GM10847 (cell line): ENCODE measurements around the gene RNASE2.

Experiments
- POLR2A ChIP-seq: IDR thresholded peaks from 2 replicates; pipeline ENCODE4 v1.6.1; 2011; ENCODE audit not compliant: insufficient read length; ENCODE audit errors: extremely low read depth

Gene RNASE2

GRCh38 chr14:20986811-20987210 lies 31.5 kb downstream of the RNASE2 start:
- TF ChIP-seq POLR2A: no peak

GRCh38 chr14:20988717-20989470 lies 33.6 kb downstream of the RNASE2 start:
- no peak for TF ChIP-seq POLR2A

- TF ChIP-seq POLR2A: no peak
Measured at GRCh38 chr14:20989471-20989786, 34.1 kb downstream of the RNASE2 start.

- peak; percentile 74 for TF ChIP-seq POLR2A
Measured at GRCh38 chr14:20989787-20990600, 34.7 kb downstream of the RNASE2 start, which contains the start of gene METTL17. Gene METTL17, plus strand, starts transcription at chr14:20989980. Its CDS starts 23 bp downstream, at chr14:20990003.

- no peak for TF ChIP-seq POLR2A
Measured at GRCh38 chr14:20996521-20996920, 41.2 kb downstream of the RNASE2 start.

GRCh38 chr14:20997115-20997514 lies 41.8 kb downstream of the RNASE2 start:
- no peak for TF ChIP-seq POLR2A

- TF ChIP-seq POLR2A: no peak
Measured at GRCh38 chr14:20997564-20997963, 42.3 kb downstream of the RNASE2 start.

- TF ChIP-seq POLR2A: no peak
Measured at GRCh38 chr14:20998139-20998538, 42.9 kb downstream of the RNASE2 start.

GRCh38 chr14:20998674-20999366 lies 43.5 kb downstream of the RNASE2 start, which contains the start of gene SLC39A2:
Gene SLC39A2, plus strand, starts transcription at chr14:20999293. Its CDS starts 154 bp downstream, at chr14:20999447.
- no peak for TF ChIP-seq POLR2A

GRCh38 chr14:20999591-20999990 lies 44.3 kb downstream of the RNASE2 start:
- TF ChIP-seq POLR2A: no peak

GRCh38 chr14:21001218-21001617 lies 45.9 kb downstream of the RNASE2 start:
- no peak for TF ChIP-seq POLR2A

- TF ChIP-seq POLR2A: no peak
Measured at GRCh38 chr14:21003788-21004346, 48.6 kb downstream of the RNASE2 start.
